Smooth muscle cell (in vitro differentiated cells): Measurements from ENCODE around the gene SLC2A8. TPM values are rescaled to one million over a fixed set of nuclear protein-coding genes. Genes with fewer than 3 reads are reported as not detected.

Source experiments
- DNase-seq: peaks from one replicate; lab custom pipeline; 2025; ENCODE audit not compliant: unreplicated experiment; lab: John Stamatoyannopoulos, UW
- H2AFZ ChIP-seq: fragments of 200-600 bp; sonication (generic); 2 replicates; pipeline ENCODE4 v1.6.0; 2016; ENCODE audit warnings: antibody characterized with exemption, low read depth, mild to moderate bottlenecking
- H3F3A ChIP-seq: fragments of 200-600 bp; sonication (generic); 2 replicates; pipeline ENCODE4 v1.6.0; 2017; ENCODE audit warnings: antibody characterized with exemption, low read depth
- H3K27ac ChIP-seq: fragments of 200-600 bp; sonication (generic); 2 replicates; pipeline ENCODE4 v1.5.1; 2016; ENCODE audit warnings: low read depth, mild to moderate bottlenecking
- H3K27me3 ChIP-seq: fragments of 200-600 bp; sonication (generic); 2 replicates; pipeline ENCODE4 v1.6.1; 2016; ENCODE audit warnings: low read depth, mild to moderate bottlenecking
- H3K36me3 ChIP-seq: fragments of 200-600 bp; sonication (generic); 2 replicates; pipeline ENCODE4 v1.5.1; 2016; ENCODE audit warnings: low read depth
- H3K4me1 ChIP-seq: fragments of 200-600 bp; sonication (generic); 2 replicates; pipeline ENCODE4 v1.5.1; 2016; ENCODE audit warnings: low read depth
- H3K4me2 ChIP-seq: fragments of 200-600 bp; sonication (generic); 2 replicates; pipeline ENCODE4 v1.6.0; 2016; ENCODE audit warnings: mild to moderate bottlenecking
- H3K4me3 ChIP-seq: fragments of 200-600 bp; sonication (generic); 2 replicates; pipeline ENCODE4 v1.5.1; 2016; ENCODE audit warnings: mild to moderate bottlenecking
- H3K79me2 ChIP-seq: fragments of 200-600 bp; sonication (generic); 2 replicates; pipeline ENCODE4 v1.6.0; 2016; ENCODE audit warnings: low read depth, mild to moderate bottlenecking
- H3K9ac ChIP-seq: fragments of 200-600 bp; sonication (generic); 2 replicates; pipeline ENCODE4 v1.6.0; 2016; ENCODE audit warnings: low read depth
- H3K9me3 ChIP-seq: fragments of 200-600 bp; sonication (generic); replicated peaks from 2 replicates; pipeline ENCODE4 v1.5.1; 2016; ENCODE audit warnings: low read depth
- H4K20me1 ChIP-seq: fragments of 200-600 bp; sonication (generic); 2 replicates; pipeline ENCODE4 v1.6.0; 2016; ENCODE audit warnings: low read depth
- WGBS: methylation state at CpG from one replicate; pipeline ENCODE4 v1.1.7; 2016; ENCODE audit warnings: low lambda C conversion rate; 5-methylcytosine and 5-hydroxymethylcytosine counted together
- polyA plus RNA-seq: library from polyadenylated mRNA; unstranded; fragments of >200 nt; fragmentation: Nextera tagmentation; extraction: Ambion mirVana; gene quantifications from 2 replicates; pipeline ENCODE4 v1.2.1, GENCODE V29; 2016
- total RNA-seq: library from RNA; depleted of rRNA; stranded (reverse); fragments of >200 nt; gene quantifications from 2 replicates; pipeline ENCODE4 v1.2.3, GENCODE V29; 2014
- TF ChIP-seq, protein P1 (sequence below): fragments of 200-600 bp; sonication (generic); IDR thresholded peaks from 2 replicates; pipeline ENCODE4 v1.5.1; 2017; ENCODE audit warnings: borderline replicate concordance, mild to moderate bottlenecking, antibody characterized with exemption; ENCODE audit not compliant: insufficient read depth, poor library complexity, severe bottlenecking

Gene SLC2A8
- total and polyA plus RNA-seq, 2 experiments from 2014 or later = 16.9 to 27.7 TPM

DNA sequence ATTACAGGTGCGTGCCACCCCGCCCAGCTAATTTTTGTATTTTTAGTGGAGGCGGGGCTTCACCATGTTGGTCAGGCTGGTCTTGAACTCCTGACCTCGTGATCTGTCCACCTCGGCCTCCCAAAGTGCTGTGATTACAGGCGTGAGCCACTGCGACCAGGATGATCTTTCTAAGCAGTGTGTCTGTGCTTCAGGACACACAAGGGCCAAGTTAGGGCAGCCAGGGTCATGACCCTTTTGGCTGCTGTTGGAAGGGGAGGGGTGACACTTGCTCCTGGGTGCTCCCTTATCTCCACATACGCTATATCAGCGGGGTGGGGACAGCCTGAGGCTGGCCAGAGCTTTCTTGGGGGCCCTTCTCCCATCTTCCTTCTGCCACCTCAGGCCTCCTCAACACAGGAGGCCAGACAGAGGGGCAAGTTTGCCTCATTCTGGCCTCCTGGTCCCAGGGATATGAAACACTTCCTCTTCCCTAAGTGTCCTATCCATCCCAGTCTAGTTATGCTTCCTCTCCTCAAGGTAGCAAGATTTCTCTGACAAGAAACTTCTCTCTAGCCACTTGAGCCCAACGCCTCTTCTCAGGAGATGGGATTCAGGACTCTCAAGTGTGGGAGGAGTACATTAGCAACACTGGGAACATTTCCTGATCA lies 25.3 kb downstream of the SLC2A8 start:
- DNase-seq = no peak
- 92% methylated on average over 10 of the region's 10 CpGs for WGBS
- Histone ChIP-seq H4K20me1 (peaks cover 10% of the 10 kb centered on the region), H3K27ac (peak overlapping the region; percentile 72), H2AFZ (no peak overlapping the region), H3K9ac (no peak overlapping the region), H3K79me2 (peaks cover 48% of the 10 kb centered on the region), H3F3A (peaks cover 10% of the 10 kb centered on the region), H3K4me2 (peak overlapping the region; percentile 87), H3K4me1 (peaks cover 18% of the 10 kb centered on the region), H3K9me3 (no peaks in the 10 kb centered on the region), H3K4me3 (peak overlapping the region; percentile 77), H3K36me3 (no peaks in the 10 kb centered on the region), H3K27me3 (no peaks in the 10 kb centered on the region)
- TF ChIP-seq, protein P1, sequence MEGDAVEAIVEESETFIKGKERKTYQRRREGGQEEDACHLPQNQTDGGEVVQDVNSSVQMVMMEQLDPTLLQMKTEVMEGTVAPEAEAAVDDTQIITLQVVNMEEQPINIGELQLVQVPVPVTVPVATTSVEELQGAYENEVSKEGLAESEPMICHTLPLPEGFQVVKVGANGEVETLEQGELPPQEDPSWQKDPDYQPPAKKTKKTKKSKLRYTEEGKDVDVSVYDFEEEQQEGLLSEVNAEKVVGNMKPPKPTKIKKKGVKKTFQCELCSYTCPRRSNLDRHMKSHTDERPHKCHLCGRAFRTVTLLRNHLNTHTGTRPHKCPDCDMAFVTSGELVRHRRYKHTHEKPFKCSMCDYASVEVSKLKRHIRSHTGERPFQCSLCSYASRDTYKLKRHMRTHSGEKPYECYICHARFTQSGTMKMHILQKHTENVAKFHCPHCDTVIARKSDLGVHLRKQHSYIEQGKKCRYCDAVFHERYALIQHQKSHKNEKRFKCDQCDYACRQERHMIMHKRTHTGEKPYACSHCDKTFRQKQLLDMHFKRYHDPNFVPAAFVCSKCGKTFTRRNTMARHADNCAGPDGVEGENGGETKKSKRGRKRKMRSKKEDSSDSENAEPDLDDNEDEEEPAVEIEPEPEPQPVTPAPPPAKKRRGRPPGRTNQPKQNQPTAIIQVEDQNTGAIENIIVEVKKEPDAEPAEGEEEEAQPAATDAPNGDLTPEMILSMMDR = no peak

DNA sequence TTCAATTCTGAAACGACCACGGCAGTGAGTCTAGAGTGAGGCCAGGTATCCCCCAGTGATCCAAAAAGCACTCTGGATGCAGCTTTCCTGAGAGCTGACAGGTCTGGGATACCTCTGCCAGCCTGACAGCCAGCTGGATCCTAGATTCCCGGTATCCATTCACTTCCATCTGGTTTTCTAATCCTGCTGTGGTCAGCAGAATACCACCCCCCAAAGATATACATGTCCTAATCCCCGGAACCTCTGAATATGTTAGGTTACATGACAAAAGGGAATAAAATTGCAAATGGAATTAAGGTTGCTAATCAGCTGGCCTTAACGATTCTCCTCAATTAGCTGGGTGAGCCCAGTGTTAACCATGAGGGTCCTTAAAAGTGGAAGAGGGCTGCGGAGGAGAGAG lies 25.8 kb downstream of the SLC2A8 start:
- Histone ChIP-seq H3K27ac (peak overlapping the region; percentile 72), H3F3A (peaks cover 10% of the 10 kb centered on the region), H3K9me3 (no peaks in the 10 kb centered on the region), H3K27me3 (no peaks in the 10 kb centered on the region), H4K20me1 (peaks cover 15% of the 10 kb centered on the region), H3K4me1 (peaks cover 18% of the 10 kb centered on the region), H3K79me2 (peaks cover 53% of the 10 kb centered on the region), H3K36me3 (no peaks in the 10 kb centered on the region), H2AFZ (no peak overlapping the region), H3K9ac (peak overlapping the region; percentile 72), H3K4me2 (peak overlapping the region; percentile 87), H3K4me3 (peak overlapping the region; percentile 77)
- no peak for DNase-seq
- 71% methylated on average over 6 of the region's 6 CpGs for WGBS
- TF ChIP-seq, protein P1 = no peak

DNA sequence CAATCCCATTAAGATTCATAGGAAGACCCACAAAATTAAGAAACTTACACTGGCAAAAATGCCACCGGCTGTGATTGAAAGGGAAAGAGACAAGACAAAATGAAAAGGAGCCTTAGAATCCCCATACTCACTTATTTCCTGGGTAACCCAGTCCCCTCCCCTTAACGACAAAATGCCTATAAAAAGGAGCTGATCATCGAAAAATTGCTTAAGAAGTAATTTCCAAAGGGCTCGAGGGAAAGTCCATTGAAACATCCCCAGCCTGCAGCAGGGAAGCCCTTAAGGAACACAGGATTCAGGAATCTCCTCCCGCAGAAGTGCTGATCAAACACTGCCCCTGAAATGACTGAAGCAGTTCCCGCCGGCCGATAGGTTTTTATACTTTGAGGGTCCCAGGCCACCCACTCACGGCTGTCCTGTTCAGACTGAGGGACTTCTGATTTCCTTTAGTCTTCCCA lies 26.5 kb downstream of the SLC2A8 start:
- peaks cover 60% of the 10 kb centered on the region for H3K79me2 ChIP-seq

More for the DNA sequence above, 26.5 kb downstream of the SLC2A8 start:
- Histone ChIP-seq H3K4me1 (peaks cover 18% of the 10 kb centered on the region), H3K36me3 (no peaks in the 10 kb centered on the region), H3K9ac (peak overlapping the region; percentile 72), H3K27me3 (no peaks in the 10 kb centered on the region), H3K9me3 (no peaks in the 10 kb centered on the region), H4K20me1 (peaks cover 22% of the 10 kb centered on the region), H3K27ac (peak overlapping the region; percentile 72), H3K4me3 (peak overlapping the region; percentile 77), H3F3A (peaks cover 10% of the 10 kb centered on the region), H2AFZ (peak overlapping the region; percentile 86), H3K4me2 (peak overlapping the region; percentile 87)
- TF ChIP-seq, protein P1 = no peak
- DNase-seq = no peak
- 6% methylated on average over 9 of the region's 9 CpGs for WGBS
